DOHH2 (cell line): Measurements from ENCODE around the gene PRDM10.

ENCODE experiments used
- H3F3A ChIP-seq: fragments of 200-600 bp; sonication (generic), shearing (Covaris generic); 2 replicates; pipeline ENCODE4 v1.6.0; 2016; ENCODE audit warnings: antibody characterized with exemption, mild to moderate bottlenecking; ENCODE audit not compliant: control insufficient read depth, insufficient read depth
- H3K27ac ChIP-seq: fragments of 200-600 bp; sonication (generic); 2 replicates; pipeline ENCODE4 v1.5.1; 2014; ENCODE audit warnings: low read depth, mild to moderate bottlenecking, low read length, moderate library complexity
- H3K27me3 ChIP-seq: fragments of 200-600 bp; sonication (generic); 2 replicates; pipeline ENCODE4 v1.6.1; 2014; ENCODE audit warnings: mild to moderate bottlenecking, low read length, mixed read lengths; ENCODE audit not compliant: control insufficient read depth
- H3K36me3 ChIP-seq: fragments of 200-600 bp; sonication (generic); 2 replicates; pipeline ENCODE4 v1.6.1; 2014; ENCODE audit warnings: mild to moderate bottlenecking, low read length, moderate library complexity, mixed read lengths; ENCODE audit not compliant: control insufficient read depth
- H3K4me1 ChIP-seq: fragments of 200-600 bp; sonication (generic); 2 replicates; pipeline ENCODE4 v1.6.1; 2014; ENCODE audit warnings: mild to moderate bottlenecking, low read length, mixed read lengths; ENCODE audit not compliant: control insufficient read depth
- H3K4me2 ChIP-seq: fragments of 200-600 bp; sonication (generic); 2 replicates; pipeline ENCODE4 v1.6.0; 2014; ENCODE audit warnings: mild to moderate bottlenecking, low read length, moderate library complexity
- H3K4me3 ChIP-seq: fragments of 200-600 bp; sonication (generic); 2 replicates; pipeline ENCODE4 v1.5.1; 2014; ENCODE audit warnings: mild to moderate bottlenecking, low read length, mixed read lengths
- H3K79me2 ChIP-seq: fragments of 200-600 bp; sonication (generic); 2 replicates; pipeline ENCODE4 v1.6.1; 2014; ENCODE audit warnings: mild to moderate bottlenecking, low read length, mixed read lengths; ENCODE audit not compliant: control insufficient read depth
- H3K9me2 ChIP-seq: fragments of 200-600 bp; sonication (generic); replicated peaks from 2 replicates; pipeline ENCODE4 v1.6.1; 2014; ENCODE audit warnings: mild to moderate bottlenecking, low read length, mixed read lengths; ENCODE audit not compliant: control insufficient read depth
- H3K9me3 ChIP-seq: fragments of 200-600 bp; sonication (generic); 2 replicates; pipeline ENCODE4 v1.6.1; 2014; ENCODE audit warnings: antibody characterized with exemption, low read length, mixed read lengths; ENCODE audit not compliant: control insufficient read depth, insufficient read depth
- H4K20me1 ChIP-seq: fragments of 200-600 bp; sonication (generic); 2 replicates; pipeline ENCODE4 v1.6.0; 2014; ENCODE audit warnings: low read depth, mild to moderate bottlenecking, antibody characterized with exemption, low read length, moderate library complexity; ENCODE audit not compliant: control insufficient read depth, insufficient read depth
- CTCF ChIP-seq: fragments of 200-600 bp; sonication (generic); IDR thresholded peaks from one replicate; pipeline ENCODE4 v1.5.1; 2014; ENCODE audit warnings: antibody characterized with exemption, mild to moderate bottlenecking, low read depth, low read length; ENCODE audit not compliant: poor library complexity, severe bottlenecking
- EZH2phosphoT487 ChIP-seq: fragments of 200-600 bp; sonication (generic); IDR thresholded peaks from 2 replicates; pipeline ENCODE4 v1.6.1; 2017; ENCODE audit warnings: borderline replicate concordance, mild to moderate bottlenecking, antibody characterized with exemption, low read length, moderate library complexity, mixed read lengths

The PRDM10 gene

GRCh38 chr11:129995163-129995562, 7.5 kb downstream of the PRDM10 start:
- TF ChIP-seq CTCF: no peak
- no peak for TF ChIP-seq EZH2phosphoT487
- Histone ChIP-seq H3K4me3 (no peak overlapping the region), H3K36me3 (peaks cover 6% of the 10 kb centered on the region), H3K9me2 (no peaks in the 10 kb centered on the region), H3K79me2 (peaks cover 31% of the 10 kb centered on the region), H3K27me3 (no peaks in the 10 kb centered on the region), H4K20me1 (no peaks in the 10 kb centered on the region), H3K4me1 (peaks cover 81% of the 10 kb centered on the region), H3F3A (peaks cover 22% of the 10 kb centered on the region), H3K4me2 (peak overlapping the region; percentile 41), H3K9me3 (no peaks in the 10 kb centered on the region), H3K27ac (no peak overlapping the region)

- peaks cover 8% of the 10 kb centered on the region for H3F3A ChIP-seq
These were observed 10.3 kb downstream of the PRDM10 start for GRCh38 chr11:129992161-129992944.

GRCh38 chr11:129989149-129989813, 13.4 kb downstream of the PRDM10 start:
- Histone ChIP-seq H3K27me3 (no peaks in the 10 kb centered on the region), H3K36me3 (no peaks in the 10 kb centered on the region), H3F3A (peaks cover 3% of the 10 kb centered on the region; the same call in 1 of the 2 replicates), H3K9me2 (no peaks in the 10 kb centered on the region), H3K27ac (no peak overlapping the region), H3K79me2 (peaks cover 3% of the 10 kb centered on the region; the same call in 1 of the 2 replicates), H3K4me3 (no peak overlapping the region), H3K4me1 (peaks cover 28% of the 10 kb centered on the region), H4K20me1 (no peaks in the 10 kb centered on the region), H3K9me3 (no peaks in the 10 kb centered on the region), H3K4me2 (no peak overlapping the region)
- TF ChIP-seq CTCF (no peak), EZH2phosphoT487 (no peak)

More at GRCh38 chr11:129992161-129992944, 10.3 kb downstream of the PRDM10 start:
- no peaks in the 10 kb centered on the region for H3K9me3 ChIP-seq
- H3K4me2 ChIP-seq: peak overlapping the region; percentile 41
- peaks cover 8% of the 10 kb centered on the region; the same call in 1 of the 2 replicates for H3K79me2 ChIP-seq
- H3K4me1 ChIP-seq: peaks cover 53% of the 10 kb centered on the region
- H4K20me1 ChIP-seq: no peaks in the 10 kb centered on the region
- TF ChIP-seq EZH2phosphoT487 (no peak), CTCF (peak; percentile 70)
- H3K9me2 ChIP-seq: no peaks in the 10 kb centered on the region
- peak overlapping the region; percentile 14; the same call in 1 of the 2 replicates for H3K4me3 ChIP-seq
- peaks cover 5% of the 10 kb centered on the region; the same call in 1 of the 2 replicates for H3K36me3 ChIP-seq
- no peaks in the 10 kb centered on the region for H3K27me3 ChIP-seq
- H3K27ac ChIP-seq: peak overlapping the region; percentile 22
